Liver (tissue), 3 donors: ENCODE data around the gene LASP1.

Experiments used
- SP1 ChIP-seq: IDR thresholded peaks from 2 replicates; pipeline ENCODE4 v1.6.1; 2018; ENCODE audit warnings: antibody characterized with exemption, mild to moderate bottlenecking
- TF ChIP-seq, protein P1 (sequence below): fragments of 150-350 bp; IDR thresholded peaks from 2 replicates; pipeline ENCODE4 v1.5.1; 2017; ENCODE audit warnings: improper control_type of control experiment, low read depth, low read length; ENCODE audit not compliant: missing input control
- donor health status: healthy.
- donor health status: healthy.

DNA sequence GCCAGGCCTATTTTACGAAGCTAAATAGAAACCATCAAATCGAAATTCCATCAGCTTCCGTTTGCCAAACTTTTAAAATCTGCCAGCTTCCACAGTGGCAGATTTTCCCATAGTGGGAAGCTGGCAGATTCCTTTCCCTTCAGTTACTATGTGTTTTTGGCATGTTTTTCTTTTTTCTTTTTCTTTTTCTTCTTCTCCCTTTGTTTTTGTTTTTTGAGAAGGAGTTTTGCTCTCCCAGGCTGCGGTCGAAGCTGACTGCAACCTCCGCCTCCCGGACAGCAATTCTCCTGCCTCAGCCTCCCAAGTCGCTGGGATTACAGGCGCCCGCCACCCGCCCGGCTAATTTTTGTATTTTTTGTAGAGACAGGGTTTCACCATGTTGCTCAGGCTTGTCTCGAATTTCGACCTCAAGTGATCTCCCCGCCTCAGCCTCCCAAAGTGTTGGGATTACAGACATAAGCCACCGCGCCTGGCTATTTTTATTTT, 44.1 kb upstream of the LASP1 start:
- TF ChIP-seq SP1, result no peak
- TF ChIP-seq, protein P1, sequence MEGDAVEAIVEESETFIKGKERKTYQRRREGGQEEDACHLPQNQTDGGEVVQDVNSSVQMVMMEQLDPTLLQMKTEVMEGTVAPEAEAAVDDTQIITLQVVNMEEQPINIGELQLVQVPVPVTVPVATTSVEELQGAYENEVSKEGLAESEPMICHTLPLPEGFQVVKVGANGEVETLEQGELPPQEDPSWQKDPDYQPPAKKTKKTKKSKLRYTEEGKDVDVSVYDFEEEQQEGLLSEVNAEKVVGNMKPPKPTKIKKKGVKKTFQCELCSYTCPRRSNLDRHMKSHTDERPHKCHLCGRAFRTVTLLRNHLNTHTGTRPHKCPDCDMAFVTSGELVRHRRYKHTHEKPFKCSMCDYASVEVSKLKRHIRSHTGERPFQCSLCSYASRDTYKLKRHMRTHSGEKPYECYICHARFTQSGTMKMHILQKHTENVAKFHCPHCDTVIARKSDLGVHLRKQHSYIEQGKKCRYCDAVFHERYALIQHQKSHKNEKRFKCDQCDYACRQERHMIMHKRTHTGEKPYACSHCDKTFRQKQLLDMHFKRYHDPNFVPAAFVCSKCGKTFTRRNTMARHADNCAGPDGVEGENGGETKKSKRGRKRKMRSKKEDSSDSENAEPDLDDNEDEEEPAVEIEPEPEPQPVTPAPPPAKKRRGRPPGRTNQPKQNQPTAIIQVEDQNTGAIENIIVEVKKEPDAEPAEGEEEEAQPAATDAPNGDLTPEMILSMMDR, result no peak
